Neural cell (in vitro differentiated cells): ENCODE data around the gene FBXO40.

ENCODE experiments used
- CTCF ChIP-seq: fragments of 450-650 bp; IDR thresholded peaks from 2 replicates; pipeline ENCODE4 v1.5.1; 2014; ENCODE audit warnings: antibody characterized with exemption, mild to moderate bottlenecking, moderate library complexity; ENCODE audit not compliant: poor library complexity, severe bottlenecking
- EP300 ChIP-seq: fragments of 450-650 bp; conservative IDR thresholded peaks from 2 replicates; pipeline ENCODE4 v1.6.1; 2014; ENCODE audit warnings: antibody characterized with exemption, mild to moderate bottlenecking, moderate library complexity; ENCODE audit not compliant: poor library complexity, severe bottlenecking
- RAD21 ChIP-seq: fragments of 450-650 bp; conservative IDR thresholded peaks from 2 replicates; pipeline ENCODE4 v1.6.1; 2014; ENCODE audit warnings: antibody characterized with exemption, mild to moderate bottlenecking, moderate library complexity
- TAF1 ChIP-seq: IDR thresholded peaks from 2 replicates; pipeline ENCODE4 v1.6.1; 2012; ENCODE audit warnings: low read depth

DNA sequence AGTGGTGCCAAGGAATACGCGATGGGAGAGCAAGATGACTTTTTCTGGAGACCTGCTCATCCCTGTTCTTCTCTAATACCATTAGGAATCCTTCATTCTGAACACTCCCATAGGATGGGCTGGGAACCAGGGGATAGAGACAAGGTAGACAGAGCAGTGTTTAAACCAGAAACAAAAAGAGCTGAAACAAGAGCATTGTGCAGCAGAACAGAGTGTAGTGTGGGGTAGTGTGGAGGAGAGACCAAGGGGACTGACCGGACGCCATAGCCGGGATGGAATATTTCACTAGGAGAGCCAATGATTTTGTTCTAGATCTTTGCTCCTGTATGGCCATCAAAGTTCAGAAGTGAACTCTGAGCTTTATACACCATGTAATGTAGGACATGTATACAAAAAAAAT lies 51.9 kb downstream of the FBXO40 start:
- TF ChIP-seq CTCF (no peak), EP300 (no peak), TAF1 (no peak), RAD21 (no peak)
